ENCODE data around the gene CD164L2.

CD164L2 gene

GRCh38 chr1:27374362-27375086 is 8.6 kb downstream of the CD164L2 start, which contains the start of gene FCN3:
Gene FCN3 (minus strand): TSS chr1:27374824. CDS start chr1:27374818, 6 bp downstream.
- Histone ChIP-seq H3K4me1 (ENCODE audit: low read length) (peaks cover 8% of the 10 kb centered on the region; the same call in 1 of the 2 replicates), H3K27ac (ENCODE audit: low read length) (no peak within 1 kb of the TSS), H3K4me3 (ENCODE audit: low read length) (no peak within 1 kb of the TSS), H3K9ac (ENCODE audit: low read length) (no peak within 1 kb of the TSS), H3K4me2 (ENCODE audit: low read length) (no peak within 1 kb of the TSS), H2AFZ (ENCODE audit: low read depth, low read length) (no peak within 1 kb of the TSS), H4K20me1 (ENCODE audit: insufficient read depth, low read length) (no peaks in the 10 kb centered on the region), H3K27me3 (ENCODE audit: low read depth, low read length) (no peaks in the 10 kb centered on the region), H3K9me3 (ENCODE audit: insufficient read depth, low read length) (no peaks in the 10 kb centered on the region), H3K36me3 (replicated peaks; ENCODE audit: low read depth, low read length) (no peaks in the 10 kb centered on the region), H3K79me2 (ENCODE audit: low read length) (no peaks in the 10 kb centered on the region)
- TF ChIP-seq CTCF (IDR thresholded peaks at IDR 0.05; ENCODE audit: low read depth, low read length): no peak
- TF ChIP-seq EZH2phosphoT487 (IDR thresholded peaks at IDR 0.05; ENCODE audit: low read depth): no peak

- Histone ChIP-seq H2AFZ (ENCODE audit: low read depth, low read length) (no peak overlapping the region), H3K79me2 (ENCODE audit: low read length) (no peaks in the 10 kb centered on the region)
- TF ChIP-seq CTCF (IDR thresholded peaks at IDR 0.05; ENCODE audit: low read depth, low read length) (no peak), EZH2phosphoT487 (IDR thresholded peaks at IDR 0.05; ENCODE audit: low read depth) (no peak)
These were observed 10.1 kb downstream of the CD164L2 start for GRCh38 chr1:27372808-27373690.

GRCh38 chr1:27372022-27372807 is 10.9 kb downstream of the CD164L2 start:
- Histone ChIP-seq H3K4me1 (ENCODE audit: low read length) (peaks cover 11% of the 10 kb centered on the region; the same call in 1 of the 2 replicates), H3K4me2 (ENCODE audit: low read length) (no peak overlapping the region), H3K27me3 (ENCODE audit: low read depth, low read length) (no peaks in the 10 kb centered on the region), H3K9me3 (ENCODE audit: insufficient read depth, low read length) (no peaks in the 10 kb centered on the region), H3K4me3 (ENCODE audit: low read length) (no peak overlapping the region), H3K79me2 (ENCODE audit: low read length) (no peaks in the 10 kb centered on the region), H3K9ac (ENCODE audit: low read length) (no peak overlapping the region), H4K20me1 (ENCODE audit: insufficient read depth, low read length) (no peaks in the 10 kb centered on the region), H2AFZ (ENCODE audit: low read depth, low read length) (no peak overlapping the region), H3K36me3 (replicated peaks; ENCODE audit: low read depth, low read length) (no peaks in the 10 kb centered on the region), H3K27ac (ENCODE audit: low read length) (no peak overlapping the region)
- TF ChIP-seq CTCF (IDR thresholded peaks at IDR 0.05; ENCODE audit: low read depth, low read length) (no peak), EZH2phosphoT487 (IDR thresholded peaks at IDR 0.05; ENCODE audit: low read depth) (no peak)

More at GRCh38 chr1:27372808-27373690, 10.1 kb downstream of the CD164L2 start:
- H3K27me3 ChIP-seq (ENCODE audit: low read depth, low read length): no peaks in the 10 kb centered on the region
- H4K20me1 ChIP-seq (ENCODE audit: insufficient read depth, low read length): no peaks in the 10 kb centered on the region
- no peak overlapping the region for H3K4me2 ChIP-seq (ENCODE audit: low read length)
- no peaks in the 10 kb centered on the region for H3K9me3 ChIP-seq (ENCODE audit: insufficient read depth, low read length)
- no peak overlapping the region for H3K4me3 ChIP-seq (ENCODE audit: low read length)
- no peaks in the 10 kb centered on the region for H3K36me3 ChIP-seq (replicated peaks; ENCODE audit: low read depth, low read length)
- H3K9ac ChIP-seq (ENCODE audit: low read length): no peak overlapping the region
- H3K4me1 ChIP-seq (ENCODE audit: low read length): peaks cover 11% of the 10 kb centered on the region; the same call in 1 of the 2 replicates
- no peak overlapping the region for H3K27ac ChIP-seq (ENCODE audit: low read length)
